T1000 (cell line): ENCODE results near the gene ASF1B.

Experiments
- DNase-seq: peaks from one replicate; lab custom pipeline; 2025; ENCODE audit warnings: mixed read lengths; lab: John Stamatoyannopoulos, UW

The ASF1B gene

GRCh38 chr19:14111486-14111885 is 24.9 kb downstream of the ASF1B start:
- DNase-seq = no peak

GRCh38 chr19:14110650-14111049 is 25.7 kb downstream of the ASF1B start:
- DNase-seq = no peak

GRCh38 chr19:14107581-14108461 is 28.6 kb downstream of the ASF1B start:
- DNase-seq = no peak

- no peak for DNase-seq
These were observed 29.5 kb downstream of the ASF1B start for GRCh38 chr19:14106840-14107239.

GRCh38 chr19:14105680-14106079 is 30.7 kb downstream of the ASF1B start:
- no peak for DNase-seq

GRCh38 chr19:14103310-14103709 is 33.1 kb downstream of the ASF1B start:
- no peak for DNase-seq

GRCh38 chr19:14102756-14103155 is 33.6 kb downstream of the ASF1B start:
- no peak for DNase-seq

GRCh38 chr19:14102102-14102696 is 34.2 kb downstream of the ASF1B start:
- no peak for DNase-seq

- no peak for DNase-seq
These were observed 35.3 kb downstream of the ASF1B start for GRCh38 chr19:14101003-14101545.

GRCh38 chr19:14097532-14098151 is 38.7 kb downstream of the ASF1B start:
- DNase-seq = no peak

GRCh38 chr19:14096272-14096992 is 40.0 kb downstream of the ASF1B start:
- DNase-seq = no peak

GRCh38 chr19:14094854-14095253 is 41.5 kb downstream of the ASF1B start:
- DNase-seq = no peak

- no peak for DNase-seq
These were observed 43.1 kb downstream of the ASF1B start for GRCh38 chr19:14093117-14093823.

- no peak for DNase-seq
These were observed 44.5 kb downstream of the ASF1B start for GRCh38 chr19:14091813-14092462.

GRCh38 chr19:14091081-14091812 is 45.1 kb downstream of the ASF1B start:
- DNase-seq = peak; percentile 41

- peak; percentile 52 for DNase-seq
These were observed 45.8 kb downstream of the ASF1B start, which contains the start of gene SAMD1 for GRCh38 chr19:14090509-14091080. Gene SAMD1, minus strand, starts transcription at chr19:14090751.

- DNase-seq = no peak
These were observed 46.5 kb downstream of the ASF1B start for GRCh38 chr19:14089662-14090508.

GRCh38 chr19:14089412-14089661 is 47.1 kb downstream of the ASF1B start:
- no peak for DNase-seq
